ENCODE results near the gene TMEM59. TPM values are rescaled to one million over a fixed set of nuclear protein-coding genes. Genes with fewer than 3 reads are reported as not detected.
A peak's percentile ranks its signal among the peaks of the same experiment; 100 is the strongest.
"Not testable (repeated sequence)": the region's sequence is repeated elsewhere in the genome, so short reads cannot be mapped to it uniquely, and the experiment has no call there.

TMEM59 gene
- total RNA-seq, 6 experiments from 2014 or later = 133 to 379 (median 280) TPM

DNA sequence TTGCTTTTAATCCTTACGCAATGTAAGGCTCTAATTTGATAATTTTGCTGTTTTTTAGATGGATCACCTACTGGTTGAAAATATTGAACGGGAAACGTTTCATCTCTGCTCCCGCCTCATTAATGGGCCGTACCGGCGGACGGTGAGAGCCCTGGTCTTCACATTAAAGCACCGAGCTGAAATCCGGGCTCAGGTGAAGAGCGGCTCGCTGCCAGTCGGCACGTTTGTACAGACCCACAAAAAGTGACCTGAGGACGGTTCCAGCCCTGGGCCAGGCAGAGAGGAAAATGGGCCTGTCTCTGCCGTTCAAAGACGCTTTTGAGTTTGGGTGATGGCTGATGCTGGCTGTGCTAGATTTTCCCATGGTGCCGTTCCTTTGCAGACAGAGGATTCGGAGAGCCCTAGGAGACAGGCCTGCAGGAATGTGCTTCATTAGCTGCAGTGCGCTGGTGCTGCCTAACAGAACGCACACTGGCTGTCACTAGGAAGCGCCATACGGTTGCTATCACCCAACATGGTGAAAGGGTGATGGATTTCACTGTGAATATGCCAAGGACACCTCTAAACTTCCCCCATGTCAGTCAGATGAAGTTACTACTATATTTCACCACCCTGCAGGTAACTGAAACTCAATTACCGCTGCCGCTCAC, 43.3 kb upstream of the TMEM59 start:
- Histone ChIP-seq H3K36me3 (no peaks in the 10 kb centered on the region), H3K4me1 (peaks cover 0 to 24% (median 3%) of the 10 kb centered on the region in 4 donors), H3K27ac (no peak overlapping the region), H3K27me3 (no peaks in the 10 kb centered on the region), H3K9me3 (no peaks in the 10 kb centered on the region), H3K4me3 (no peak overlapping the region)
- WGBS (ENCODE audit: insufficient coverage, low coverage, low lambda C conversion rate, missing lambda C conversion rate) = 68% methylated on average over 20 of the region's 25 CpGs
- TF ChIP-seq POLR2A (IDR thresholded peaks at IDR 0.05) (no peak), CTCF (IDR thresholded peaks at IDR 0.05) (no peak)
- no peak for DNase-seq
- intact Hi-C loops (cut with DNase I) = no loop called here
- ATAC-seq = no peak

DNA sequence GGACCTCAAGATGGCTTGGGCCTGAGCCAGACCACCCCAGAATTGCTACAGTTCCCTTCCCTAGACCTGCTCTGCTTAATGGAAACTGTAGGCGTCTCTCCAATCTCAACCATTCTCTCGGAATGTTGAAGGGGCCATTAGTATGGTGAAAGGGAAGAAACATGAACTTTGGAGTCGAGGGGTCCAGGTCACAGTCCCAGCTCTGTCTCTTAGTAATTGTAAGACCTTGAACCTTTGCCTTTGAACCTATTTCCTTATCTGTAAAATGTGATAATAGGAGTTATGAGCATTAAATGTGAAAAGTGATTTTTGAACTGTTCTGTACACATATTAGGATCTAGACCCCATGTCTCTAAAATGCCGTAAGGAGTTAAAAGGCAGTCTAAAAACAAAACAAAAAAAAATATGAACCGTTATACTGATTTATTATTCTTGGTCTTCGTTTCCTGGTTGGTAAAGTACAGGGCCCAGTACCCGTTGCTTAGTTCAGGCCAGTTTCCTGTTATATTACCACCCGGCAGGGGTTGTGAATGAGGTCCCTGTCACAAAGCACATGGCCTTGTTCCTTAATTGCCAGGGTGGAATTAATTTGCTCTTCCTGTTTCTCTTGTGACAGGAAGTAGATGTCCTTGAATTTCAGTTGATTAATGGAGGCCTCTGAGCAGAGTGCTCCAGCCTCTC, 42.7 kb upstream of the TMEM59 start:
- no peak overlapping the region for H3K27ac ChIP-seq
- 61% methylated on average over 8 of the region's 8 CpGs for WGBS (ENCODE audit: insufficient coverage, low coverage, low lambda C conversion rate, missing lambda C conversion rate)
- intact Hi-C loops (cut with DNase I) = no loop called here
- no peaks in the 10 kb centered on the region for H3K36me3 ChIP-seq
- H3K4me1 ChIP-seq = peaks cover 0 to 24% (median 3%) of the 10 kb centered on the region in 4 donors
- no peak for DNase-seq
- H3K9me3 ChIP-seq = no peaks in the 10 kb centered on the region
- ATAC-seq = peak; percentile 55 to 77 (median 68)
- no peak overlapping the region for H3K4me3 ChIP-seq
- no peak for TF ChIP-seq POLR2A (IDR thresholded peaks at IDR 0.05)
- no peaks in the 10 kb centered on the region for H3K27me3 ChIP-seq

- H3K36me3 ChIP-seq; H3K9me3 ChIP-seq; DNase-seq; H3K4me3 ChIP-seq; H3K27me3 ChIP-seq; intact Hi-C loops (cut with DNase I); ATAC-seq: not testable (repeated sequence)
- Histone ChIP-seq H3K27ac (peak overlapping the region; percentile 2 to 20 (median 14)), H3K4me1 (peaks cover 0 to 24% (median 3%) of the 10 kb centered on the region in 4 donors)
- 88% methylated on average over 1 of the region's 1 CpG for WGBS (ENCODE audit: insufficient coverage, low coverage, low lambda C conversion rate, missing lambda C conversion rate)
Measured at GRCh38 chr1:54094730-54095105, 41.7 kb upstream of the TMEM59 start.

DNA sequence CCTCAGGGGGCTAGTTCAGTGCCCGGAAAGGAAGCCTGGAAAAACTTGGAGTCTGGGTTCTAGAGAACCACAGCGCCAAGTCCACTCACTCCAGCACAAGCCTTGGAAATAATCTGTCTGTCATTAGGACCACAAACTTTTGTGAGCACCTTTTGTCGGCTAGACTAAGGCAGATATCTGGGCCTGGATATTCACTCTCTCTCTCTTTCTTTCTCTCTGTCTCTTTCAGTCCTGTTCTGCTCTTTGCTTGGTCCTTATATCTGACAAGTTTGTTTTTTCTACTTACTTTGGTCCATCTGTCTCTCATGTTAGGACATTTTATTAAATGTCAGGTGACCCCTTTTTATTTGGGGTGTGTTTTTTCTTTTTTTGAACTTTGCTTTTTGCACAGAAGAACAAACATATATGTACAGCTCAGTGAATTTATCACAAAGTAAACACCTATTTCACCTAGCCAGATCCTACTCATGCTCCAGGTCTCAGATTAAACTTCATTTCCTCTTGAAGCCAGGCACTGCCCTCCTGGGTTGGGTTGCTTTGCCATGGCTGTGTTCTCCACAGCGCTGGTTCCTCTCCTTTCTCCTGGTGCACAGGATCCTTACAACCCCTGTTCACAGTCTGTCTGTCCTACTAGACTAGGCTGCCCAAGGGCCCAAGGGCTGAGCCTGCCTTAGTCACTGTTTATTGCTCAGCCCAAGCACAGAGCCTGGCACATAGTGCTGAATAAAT, 41.2 kb upstream of the TMEM59 start:
- no peak for TF ChIP-seq CTCF (IDR thresholded peaks at IDR 0.05)
- no peak for TF ChIP-seq POLR2A (IDR thresholded peaks at IDR 0.05)
- no peak overlapping the region for H3K4me3 ChIP-seq
- H3K9me3 ChIP-seq = no peaks in the 10 kb centered on the region
- H3K36me3 ChIP-seq = no peaks in the 10 kb centered on the region
- peak overlapping the region; percentile 2 to 20 (median 14) for H3K27ac ChIP-seq
- 53% methylated on average over 2 of the region's 4 CpGs for WGBS (ENCODE audit: insufficient coverage, low coverage, low lambda C conversion rate, missing lambda C conversion rate)
- ATAC-seq (peak; percentile 62 to 86 (median 76)), DNase-seq (no peak)
- H3K27me3 ChIP-seq = no peaks in the 10 kb centered on the region
- peaks cover 0 to 24% (median 3%) of the 10 kb centered on the region in 4 donors for H3K4me1 ChIP-seq
- intact Hi-C loops (cut with DNase I) = no loop called here

DNA sequence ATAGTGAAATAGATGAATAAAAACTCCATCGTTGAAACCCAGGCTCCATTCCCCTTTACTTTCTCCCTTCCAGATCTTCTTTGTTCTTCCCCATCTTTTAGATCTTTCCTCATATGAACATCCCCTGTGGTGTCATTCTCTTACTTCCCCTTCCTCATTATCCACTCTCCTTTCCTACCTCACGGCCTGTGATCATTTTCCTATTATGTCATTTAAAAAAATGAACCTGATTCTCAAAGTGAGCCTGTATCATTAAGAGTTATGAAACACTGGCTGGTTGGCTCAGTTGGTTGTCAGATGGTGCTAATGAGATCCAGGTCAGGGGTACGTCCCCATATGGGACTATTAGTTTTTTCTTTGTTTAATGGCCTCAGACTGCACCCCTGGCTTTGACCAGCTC, 38.7 kb upstream of the TMEM59 start:
- WGBS (ENCODE audit: insufficient coverage, low coverage, low lambda C conversion rate, missing lambda C conversion rate) = 89% methylated on average over 3 of the region's 3 CpGs
- DNase-seq = no peak
- intact Hi-C loops (cut with DNase I) = no loop called here
- H3K27ac ChIP-seq = no peak overlapping the region
- H3K36me3 ChIP-seq = no peaks in the 10 kb centered on the region
- H3K9me3 ChIP-seq = no peaks in the 10 kb centered on the region
- H3K4me1 ChIP-seq = peaks cover 0 to 24% (median 3%) of the 10 kb centered on the region in 4 donors
- H3K4me3 ChIP-seq = no peak overlapping the region
- H3K27me3 ChIP-seq = no peaks in the 10 kb centered on the region
- ATAC-seq = no peak
- TF ChIP-seq POLR2A (IDR thresholded peaks at IDR 0.05) = no peak
- no peak for TF ChIP-seq CTCF (IDR thresholded peaks at IDR 0.05)
